ENCODE results near the gene MCM8. TPM values are rescaled to one million over a fixed set of nuclear protein-coding genes. Genes with fewer than 3 reads are reported as not detected.

Gene MCM8
- total RNA-seq, 2 experiments from 2014 or later = 46.6 to 47.8 TPM

DNA sequence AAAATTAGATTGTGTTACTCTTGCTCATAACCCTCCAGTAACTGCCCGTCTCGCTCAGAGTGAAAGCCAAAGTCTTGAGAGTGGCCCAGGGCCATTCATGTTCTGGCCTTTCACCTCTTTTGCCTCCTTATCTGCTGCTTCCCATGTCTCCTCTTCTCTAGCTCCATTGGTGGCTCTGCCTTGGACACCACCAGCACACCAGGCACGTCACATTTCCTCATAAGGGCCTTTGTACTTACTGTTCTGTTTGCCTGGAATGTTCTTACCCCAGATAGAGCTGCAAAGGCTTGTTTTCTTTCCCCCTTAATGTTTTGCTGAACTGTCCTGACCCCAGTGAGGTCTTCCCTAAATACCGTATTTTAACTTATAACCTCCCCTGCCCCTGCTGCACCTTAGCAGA lies 29.3 kb downstream of the MCM8 start:
- ATAC-seq = no peak
- ChIA-PET POLR2A (no interaction called here), CTCF (no interaction called here)
- H3K4me1 Mint-ChIP-seq (ENCODE audit: low read depth) = no peaks in the 10 kb centered on the region
- H3K27ac Mint-ChIP-seq = no peak overlapping the region
- H3K27me3 Mint-ChIP-seq = no peaks in the 10 kb centered on the region
- H3K4me3 Mint-ChIP-seq = no peak overlapping the region
- no peak for DNase-seq
- TF ChIP-seq, protein P1, sequence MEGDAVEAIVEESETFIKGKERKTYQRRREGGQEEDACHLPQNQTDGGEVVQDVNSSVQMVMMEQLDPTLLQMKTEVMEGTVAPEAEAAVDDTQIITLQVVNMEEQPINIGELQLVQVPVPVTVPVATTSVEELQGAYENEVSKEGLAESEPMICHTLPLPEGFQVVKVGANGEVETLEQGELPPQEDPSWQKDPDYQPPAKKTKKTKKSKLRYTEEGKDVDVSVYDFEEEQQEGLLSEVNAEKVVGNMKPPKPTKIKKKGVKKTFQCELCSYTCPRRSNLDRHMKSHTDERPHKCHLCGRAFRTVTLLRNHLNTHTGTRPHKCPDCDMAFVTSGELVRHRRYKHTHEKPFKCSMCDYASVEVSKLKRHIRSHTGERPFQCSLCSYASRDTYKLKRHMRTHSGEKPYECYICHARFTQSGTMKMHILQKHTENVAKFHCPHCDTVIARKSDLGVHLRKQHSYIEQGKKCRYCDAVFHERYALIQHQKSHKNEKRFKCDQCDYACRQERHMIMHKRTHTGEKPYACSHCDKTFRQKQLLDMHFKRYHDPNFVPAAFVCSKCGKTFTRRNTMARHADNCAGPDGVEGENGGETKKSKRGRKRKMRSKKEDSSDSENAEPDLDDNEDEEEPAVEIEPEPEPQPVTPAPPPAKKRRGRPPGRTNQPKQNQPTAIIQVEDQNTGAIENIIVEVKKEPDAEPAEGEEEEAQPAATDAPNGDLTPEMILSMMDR (IDR thresholded peaks at IDR 0.05) = no peak
- intact Hi-C loops (cut with micrococcal nuclease) = no loop called here
- peaks cover 53% of the 10 kb centered on the region for H3K36me3 Mint-ChIP-seq (ENCODE audit: low read depth)
- H3K9me3 Mint-ChIP-seq = no peaks in the 10 kb centered on the region

GRCh38 chr20:5980720-5981538 lies 30.5 kb downstream of the MCM8 start:
- TF ChIP-seq, protein P1 (IDR thresholded peaks at IDR 0.05) = no peak
- H3K36me3 Mint-ChIP-seq (ENCODE audit: low read depth) = peaks cover 53% of the 10 kb centered on the region
- ChIA-PET POLR2A (interaction anchor here (0.5 to 0.9 kb wide), 5 partner anchors 9 to 450 kb away, joined by 3 read pairs; no protein-coding TSS in a partner anchor), CTCF (no interaction called here)
- H3K4me1 Mint-ChIP-seq (ENCODE audit: low read depth) = no peaks in the 10 kb centered on the region
- DNase-seq = no peak
- H3K4me3 Mint-ChIP-seq = no peak overlapping the region
- no peaks in the 10 kb centered on the region for H3K9me3 Mint-ChIP-seq
- intact Hi-C loops (cut with micrococcal nuclease) = no loop called here
- no peak for ATAC-seq
- H3K27me3 Mint-ChIP-seq = no peaks in the 10 kb centered on the region
- H3K27ac Mint-ChIP-seq = no peak overlapping the region

GRCh38 chr20:5987383-5987782 lies 36.9 kb downstream of the MCM8 start:
- ChIA-PET CTCF (interaction anchor here (1.1 to 2.9 kb wide), 2 partner anchors 10 to 199 kb away, joined by 3 to 9 read pairs; no protein-coding TSS in a partner anchor), POLR2A (interaction anchor here (0.6 to 1.2 kb wide), 2 partner anchors 25 to 142 kb away, joined by 3 read pairs; no protein-coding TSS in a partner anchor)
- DNase-seq (no peak), ATAC-seq (no peak)
- Mint-ChIP-seq H3K9me3 (no peaks in the 10 kb centered on the region), H3K4me1 (ENCODE audit: low read depth) (no peaks in the 10 kb centered on the region), H3K27me3 (no peaks in the 10 kb centered on the region), H3K4me3 (no peak overlapping the region), H3K36me3 (ENCODE audit: low read depth) (peaks cover 47% of the 10 kb centered on the region), H3K27ac (no peak overlapping the region)
- intact Hi-C loops (cut with micrococcal nuclease) = no loop called here
- TF ChIP-seq, protein P1 (IDR thresholded peaks at IDR 0.05) = no peak

DNA sequence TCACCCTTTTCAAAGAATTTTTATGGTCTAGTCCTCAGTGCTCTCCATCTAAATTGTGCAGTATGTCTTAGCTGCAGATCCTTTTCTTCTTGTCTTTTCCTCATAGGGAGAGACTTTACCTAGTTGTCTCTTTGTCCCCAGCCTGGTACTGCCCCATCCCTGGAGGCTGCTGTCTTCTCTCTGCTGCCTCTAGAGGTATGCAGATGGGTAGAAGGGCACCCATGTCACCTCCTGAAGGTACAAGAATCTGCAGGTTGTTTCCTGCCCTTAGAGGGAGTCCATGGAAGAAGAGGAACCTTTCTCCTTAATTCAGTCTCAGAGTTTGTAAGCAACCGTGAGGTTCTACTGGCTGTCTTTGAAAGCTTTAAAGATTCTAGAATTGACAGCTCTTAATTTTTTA lies 39.1 kb downstream of the MCM8 start:
- ChIA-PET CTCF (interaction anchor here (1.0 to 1.4 kb wide), 4 partner anchors 13 to 461 kb away, joined by 3 to 5 read pairs (median 4); no protein-coding TSS in a partner anchor), POLR2A (interaction anchor here (0.6 to 1.1 kb wide), 3 partner anchors 8 to 37 kb away, joined by 3 to 4 read pairs (median 3); no protein-coding TSS in a partner anchor)
- TF ChIP-seq, protein P1 (IDR thresholded peaks at IDR 0.05) = no peak
- no peaks in the 10 kb centered on the region for H3K4me1 Mint-ChIP-seq (ENCODE audit: low read depth)
- ATAC-seq (no peak), DNase-seq (no peak)
- peaks cover 40% of the 10 kb centered on the region for H3K36me3 Mint-ChIP-seq (ENCODE audit: low read depth)
- H3K27me3 Mint-ChIP-seq = no peaks in the 10 kb centered on the region
- no peaks in the 10 kb centered on the region for H3K9me3 Mint-ChIP-seq
- intact Hi-C loops (cut with micrococcal nuclease) = no loop called here
- no peak overlapping the region for H3K27ac Mint-ChIP-seq
- no peak overlapping the region for H3K4me3 Mint-ChIP-seq

DNA sequence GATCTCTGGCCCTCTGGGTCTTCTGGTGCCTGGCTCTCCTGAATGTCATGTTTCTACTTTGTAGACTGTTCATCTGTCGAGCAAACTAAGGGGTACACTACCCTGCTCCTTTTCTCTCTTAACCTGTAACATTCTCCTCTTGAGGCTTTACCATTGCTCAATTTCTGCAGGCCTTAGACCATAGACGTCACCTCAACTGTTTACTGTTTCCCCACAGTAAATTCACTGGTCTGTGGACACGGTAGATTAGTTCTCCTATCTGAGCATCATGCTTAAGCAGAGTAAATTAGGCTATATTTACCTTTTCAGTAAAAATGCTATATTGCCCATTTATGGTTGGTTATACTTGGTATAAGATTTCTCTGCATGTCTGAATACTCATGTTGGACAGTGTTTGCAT lies 40.5 kb downstream of the MCM8 start:
- Mint-ChIP-seq H3K27me3 (no peaks in the 10 kb centered on the region), H3K36me3 (ENCODE audit: low read depth) (peaks cover 43% of the 10 kb centered on the region), H3K27ac (no peak overlapping the region), H3K9me3 (no peaks in the 10 kb centered on the region), H3K4me1 (ENCODE audit: low read depth) (peaks cover 5% of the 10 kb centered on the region), H3K4me3 (no peak overlapping the region)
- DNase-seq (no peak), ATAC-seq (no peak)
- intact Hi-C loops (cut with micrococcal nuclease) = no loop called here
- CTCF ChIA-PET = interaction anchor here (1.4 kb wide), 1 partner anchor 16 kb away, joined by 3 read pairs; no protein-coding TSS in a partner anchor
- POLR2A ChIA-PET = interaction anchor here (1.1 kb wide), 1 partner anchor 9 kb away, joined by 3 read pairs; no protein-coding TSS in a partner anchor
- TF ChIP-seq, protein P1 (IDR thresholded peaks at IDR 0.05) = no peak
